ENCODE data around the gene HYAL1.

DNA sequence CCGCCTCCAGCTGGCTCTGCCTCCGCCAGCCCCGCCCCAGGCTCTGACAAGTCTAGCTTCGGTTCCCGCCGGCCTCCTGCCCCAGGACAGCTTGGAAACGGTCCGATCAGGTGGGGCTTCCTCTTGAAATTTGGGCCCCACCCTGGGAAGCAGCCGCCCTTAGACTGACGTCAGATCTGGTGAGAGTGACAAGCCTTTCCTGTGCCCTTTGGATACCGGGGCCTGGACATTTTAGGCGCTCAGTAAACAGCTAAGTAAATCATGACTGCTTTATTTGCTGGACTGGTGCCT lies 3.8 kb downstream of the HYAL1 start:
- TF ChIP-seq POLR2A (IDR thresholded peaks at IDR 0.05), result peak; percentile 30
- TF ChIP-seq, protein P1, sequence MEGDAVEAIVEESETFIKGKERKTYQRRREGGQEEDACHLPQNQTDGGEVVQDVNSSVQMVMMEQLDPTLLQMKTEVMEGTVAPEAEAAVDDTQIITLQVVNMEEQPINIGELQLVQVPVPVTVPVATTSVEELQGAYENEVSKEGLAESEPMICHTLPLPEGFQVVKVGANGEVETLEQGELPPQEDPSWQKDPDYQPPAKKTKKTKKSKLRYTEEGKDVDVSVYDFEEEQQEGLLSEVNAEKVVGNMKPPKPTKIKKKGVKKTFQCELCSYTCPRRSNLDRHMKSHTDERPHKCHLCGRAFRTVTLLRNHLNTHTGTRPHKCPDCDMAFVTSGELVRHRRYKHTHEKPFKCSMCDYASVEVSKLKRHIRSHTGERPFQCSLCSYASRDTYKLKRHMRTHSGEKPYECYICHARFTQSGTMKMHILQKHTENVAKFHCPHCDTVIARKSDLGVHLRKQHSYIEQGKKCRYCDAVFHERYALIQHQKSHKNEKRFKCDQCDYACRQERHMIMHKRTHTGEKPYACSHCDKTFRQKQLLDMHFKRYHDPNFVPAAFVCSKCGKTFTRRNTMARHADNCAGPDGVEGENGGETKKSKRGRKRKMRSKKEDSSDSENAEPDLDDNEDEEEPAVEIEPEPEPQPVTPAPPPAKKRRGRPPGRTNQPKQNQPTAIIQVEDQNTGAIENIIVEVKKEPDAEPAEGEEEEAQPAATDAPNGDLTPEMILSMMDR (IDR thresholded peaks at IDR 0.05), result no peak
- peak; percentile 83 for TF ChIP-seq POLR2AphosphoS5 (IDR thresholded peaks at IDR 0.05)

Measured in prostate gland (tissue), 2 donors.